Neural progenitor cell (in vitro differentiated cells): Measurements from ENCODE around the gene PGAM5. TPM values are rescaled to one million over a fixed set of nuclear protein-coding genes. Genes with fewer than 3 reads are reported as not detected.

ENCODE experiments used
- DNase-seq: peaks from one replicate; pipeline ENCODE4 v3.0.0-alpha.2; 2016; ENCODE audit warnings: low spot score
- H2AFZ ChIP-seq: fragments of 200-600 bp; sonication (generic); replicated peaks from 2 replicates; pipeline ENCODE4 v1.6.1; 2016; ENCODE audit warnings: antibody characterized with exemption
- H3F3A ChIP-seq: fragments of 200-600 bp; sonication (generic); 2 replicates; pipeline ENCODE4 v1.6.1; 2016; ENCODE audit warnings: antibody characterized with exemption, low read depth
- H3K27ac ChIP-seq: fragments of 200-600 bp; sonication (generic); 2 replicates; pipeline ENCODE4 v1.5.1; 2016; ENCODE audit warnings: mild to moderate bottlenecking
- H3K27me3 ChIP-seq: fragments of 200-600 bp; sonication (generic); 2 replicates; pipeline ENCODE4 v1.6.1; 2016; ENCODE audit warnings: mild to moderate bottlenecking, moderate library complexity
- H3K36me3 ChIP-seq: fragments of 200-600 bp; sonication (generic); 2 replicates; pipeline ENCODE4 v1.5.1; 2016
- H3K4me1 ChIP-seq: fragments of 200-600 bp; sonication (generic); 2 replicates; pipeline ENCODE4 v1.6.1; 2016; ENCODE audit warnings: mixed run types
- H3K4me2 ChIP-seq: fragments of 200-600 bp; sonication (generic); 2 replicates; pipeline ENCODE4 v1.6.1; 2016
- H3K4me3 ChIP-seq: fragments of 200-600 bp; sonication (generic); 2 replicates; pipeline ENCODE4 v1.5.1; 2016
- H3K79me2 ChIP-seq: fragments of 200-600 bp; sonication (generic); 2 replicates; pipeline ENCODE4 v1.6.1; 2016; ENCODE audit warnings: low read depth
- H3K9ac ChIP-seq: fragments of 200-600 bp; sonication (generic); 2 replicates; pipeline ENCODE4 v1.6.1; 2016
- H3K9me3 ChIP-seq: fragments of 200-600 bp; sonication (generic); 2 replicates; pipeline ENCODE4 v1.5.1; 2016; ENCODE audit warnings: low read depth
- H4K20me1 ChIP-seq: fragments of 200-600 bp; sonication (generic); 2 replicates; pipeline ENCODE4 v1.6.1; 2016; ENCODE audit warnings: low read depth
- H3K27ac Mint-ChIP-seq: 3 replicates; pipeline ENCODE4 v1.8.0; 2021; ENCODE audit warnings: mixed read lengths
- H3K27me3 Mint-ChIP-seq: 2 replicates; pipeline ENCODE4 v1.8.0; 2022; ENCODE audit warnings: low read depth, mild to moderate bottlenecking, inconsistent platforms, moderate library complexity, mixed read lengths; ENCODE audit not compliant: insufficient read depth
- H3K36me3 Mint-ChIP-seq: 3 replicates; pipeline ENCODE4 v1.8.0; 2021; ENCODE audit warnings: mixed read lengths
- H3K4me1 Mint-ChIP-seq: 3 replicates; pipeline ENCODE4 v1.8.0; 2021; ENCODE audit warnings: mixed read lengths
- H3K4me3 Mint-ChIP-seq: 3 replicates; pipeline ENCODE4 v1.8.0; 2021; ENCODE audit warnings: mild to moderate bottlenecking, moderate library complexity, mixed read lengths
- H3K9me3 Mint-ChIP-seq: 3 replicates; pipeline ENCODE4 v1.8.0; 2020; ENCODE audit warnings: mixed read lengths
- CTCF ChIP-seq: fragments of 200-600 bp; sonication (generic); IDR thresholded peaks from 2 replicates; pipeline ENCODE4 v1.5.1; 2017; ENCODE audit warnings: antibody characterized with exemption, mild to moderate bottlenecking
- EZH2 ChIP-seq: fragments of 200-600 bp; sonication (generic); IDR thresholded peaks from 2 replicates; pipeline ENCODE4 v1.6.1; 2017; ENCODE audit warnings: antibody characterized with exemption, mild to moderate bottlenecking, moderate library complexity
- EZH2phosphoT487 ChIP-seq: fragments of 200-600 bp; sonication (generic); IDR thresholded peaks from 2 replicates; pipeline ENCODE4 v1.6.1; 2017; ENCODE audit warnings: antibody characterized with exemption
- total RNA-seq: library from RNA; depleted of rRNA; stranded (reverse); fragments of >200 nt; gene quantifications from 2 replicates; pipeline ENCODE4 v1.2.3, GENCODE V29; 2015; ENCODE audit warnings: low replicate concordance

Gene PGAM5
- total RNA-seq, 1 donor from 2014 or later, result 41.3 TPM

- DNase-seq, result no peak
- Histone ChIP-seq H3K27me3 (no peaks in the 10 kb centered on the region), H3F3A (no peaks in the 10 kb centered on the region), H3K4me1 (no peaks in the 10 kb centered on the region), H2AFZ (no peak overlapping the region), H3K9ac (no peak overlapping the region), H3K4me2 (no peak overlapping the region), H4K20me1 (no peaks in the 10 kb centered on the region), H3K4me3 (no peak overlapping the region), H3K9me3 (no peaks in the 10 kb centered on the region), H3K79me2 (no peaks in the 10 kb centered on the region), H3K27ac (no peak overlapping the region), H3K36me3 (no peaks in the 10 kb centered on the region)
- TF ChIP-seq EZH2phosphoT487, result no peak
- no peak for TF ChIP-seq CTCF
- no peak for TF ChIP-seq EZH2
- Mint-ChIP-seq H3K27me3 (no peaks in the 10 kb centered on the region), H3K4me1 (peaks cover 6% of the 10 kb centered on the region), H3K27ac (no peak overlapping the region), H3K36me3 (peaks cover 25% of the 10 kb centered on the region), H3K9me3 (no peaks in the 10 kb centered on the region), H3K4me3 (no peak overlapping the region)
These were observed 8.0 kb upstream of the PGAM5 start for GRCh38 chr12:132702640-132703039.

GRCh38 chr12:132703641-132704040, 7.0 kb upstream of the PGAM5 start:
- no peaks in the 10 kb centered on the region for H3K9me3 Mint-ChIP-seq
- no peaks in the 10 kb centered on the region for H3K36me3 ChIP-seq
- H3K4me3 ChIP-seq, result no peak overlapping the region
- no peak overlapping the region for H3K9ac ChIP-seq
- no peaks in the 10 kb centered on the region for H3K27me3 ChIP-seq
- H3K4me1 Mint-ChIP-seq, result peaks cover 6% of the 10 kb centered on the region
- no peaks in the 10 kb centered on the region for H3K79me2 ChIP-seq
- H3K9me3 ChIP-seq, result no peaks in the 10 kb centered on the region
- H3K4me2 ChIP-seq, result no peak overlapping the region
- peak overlapping the region; percentile 5 for H3K4me3 Mint-ChIP-seq
- H3K27ac Mint-ChIP-seq, result no peak overlapping the region
- peaks cover 5% of the 10 kb centered on the region for H3K27me3 Mint-ChIP-seq
- H2AFZ ChIP-seq, result no peak overlapping the region
- no peak for TF ChIP-seq CTCF
- TF ChIP-seq EZH2phosphoT487, result no peak
- TF ChIP-seq EZH2, result no peak
- no peaks in the 10 kb centered on the region for H3K4me1 ChIP-seq
- H3F3A ChIP-seq, result peaks cover 7% of the 10 kb centered on the region
- no peaks in the 10 kb centered on the region for H4K20me1 ChIP-seq
- H3K27ac ChIP-seq, result peak overlapping the region; percentile 58
- peaks cover 22% of the 10 kb centered on the region for H3K36me3 Mint-ChIP-seq
- DNase-seq, result peak; percentile 16

- H3K4me1 ChIP-seq, result peaks cover 9% of the 10 kb centered on the region
- no peaks in the 10 kb centered on the region for H3K9me3 ChIP-seq
- H2AFZ ChIP-seq, result no peak overlapping the region
- H3K36me3 Mint-ChIP-seq, result peaks cover 8% of the 10 kb centered on the region
- TF ChIP-seq CTCF (no peak), EZH2 (no peak), EZH2phosphoT487 (no peak)
- no peak overlapping the region for H3K4me3 ChIP-seq
- H3K79me2 ChIP-seq, result peaks cover 14% of the 10 kb centered on the region
- H3K27me3 ChIP-seq, result no peaks in the 10 kb centered on the region
- H3F3A ChIP-seq, result peaks cover 21% of the 10 kb centered on the region
- H3K9ac ChIP-seq, result no peak overlapping the region
- H3K36me3 ChIP-seq, result no peaks in the 10 kb centered on the region
- H4K20me1 ChIP-seq, result peaks cover 11% of the 10 kb centered on the region
- H3K27me3 Mint-ChIP-seq, result peaks cover 13% of the 10 kb centered on the region
- no peak overlapping the region for H3K27ac ChIP-seq
- H3K27ac Mint-ChIP-seq, result no peak overlapping the region
- DNase-seq, result peak; percentile 25
- H3K4me1 Mint-ChIP-seq, result peaks cover 12% of the 10 kb centered on the region
- H3K4me3 Mint-ChIP-seq, result peak overlapping the region; percentile 35
- no peak overlapping the region for H3K4me2 ChIP-seq
- no peaks in the 10 kb centered on the region for H3K9me3 Mint-ChIP-seq
These were observed 3.4 kb upstream of the PGAM5 start for GRCh38 chr12:132707241-132707640.
